GM21723 (cell line): Measurements from ENCODE around the gene LRRC2.
A peak's percentile ranks its signal among the peaks of the same experiment; 100 is the strongest.
"Not testable (repeated sequence)": the region's sequence is repeated elsewhere in the genome, so short reads cannot be mapped to it uniquely, and the experiment has no call there.

Experiments used
- ATAC-seq: cut with Tn5 transposase; IDR thresholded peaks from one replicate; pipeline ENCODE4 v1.9.1; 2021; ENCODE audit warnings: mild to moderate bottlenecking, moderate library complexity; ENCODE audit not compliant: unreplicated experiment

LRRC2 gene

GRCh38 chr3:46558184-46559043 lies 7.7 kb downstream of the LRRC2 start:
- peak; percentile 97 for ATAC-seq

GRCh38 chr3:46557814-46558183 lies 8.3 kb downstream of the LRRC2 start:
- peak; percentile 20 for ATAC-seq

- ATAC-seq: no peak
These were observed 12.9 kb downstream of the LRRC2 start for GRCh38 chr3:46553154-46553553.

- ATAC-seq: no peak
These were observed 13.6 kb downstream of the LRRC2 start for GRCh38 chr3:46552538-46552937.

- ATAC-seq: no peak
These were observed 14.5 kb downstream of the LRRC2 start for GRCh38 chr3:46551615-46552014.

GRCh38 chr3:46549989-46550388 lies 16.1 kb downstream of the LRRC2 start:
- ATAC-seq: no peak

GRCh38 chr3:46549408-46549904 lies 16.6 kb downstream of the LRRC2 start:
- ATAC-seq: no peak

- not testable (repeated sequence) for ATAC-seq
These were observed 17.5 kb downstream of the LRRC2 start for GRCh38 chr3:46548611-46549010.

GRCh38 chr3:46546896-46547440 lies 19.1 kb downstream of the LRRC2 start:
- ATAC-seq: no peak

- ATAC-seq: no peak
These were observed 20.1 kb downstream of the LRRC2 start for GRCh38 chr3:46545818-46546630.

GRCh38 chr3:46544771-46545503 lies 21.2 kb downstream of the LRRC2 start:
- ATAC-seq: no peak

- no peak for ATAC-seq
These were observed 23.3 kb downstream of the LRRC2 start for GRCh38 chr3:46542801-46543201.

GRCh38 chr3:46542344-46542743 lies 23.8 kb downstream of the LRRC2 start:
- no peak for ATAC-seq

- ATAC-seq: no peak
These were observed 24.3 kb downstream of the LRRC2 start for GRCh38 chr3:46541835-46542234.

GRCh38 chr3:46540550-46540949 lies 25.6 kb downstream of the LRRC2 start:
- ATAC-seq: no peak

GRCh38 chr3:46539443-46540005 lies 26.6 kb downstream of the LRRC2 start:
- ATAC-seq: no peak

GRCh38 chr3:46538803-46539442 lies 27.2 kb downstream of the LRRC2 start:
- peak; percentile 84 for ATAC-seq

GRCh38 chr3:46538425-46538802 lies 27.7 kb downstream of the LRRC2 start:
- peak; percentile 3 for ATAC-seq

GRCh38 chr3:46537779-46538178 lies 28.3 kb downstream of the LRRC2 start:
- no peak for ATAC-seq

GRCh38 chr3:46537316-46537715 lies 28.8 kb downstream of the LRRC2 start:
- ATAC-seq: no peak
